H1 (cell line): Measurements from ENCODE around the gene C1QTNF1. TPM values are rescaled to one million over a fixed set of nuclear protein-coding genes. Genes with fewer than 3 reads are reported as not detected.

Experiments used
- CTCF ChIA-PET: fragments of 300-600 bp; sonication (Branson Sonifier 250); formaldehyde crosslinking; loops from one replicate; lab custom pipeline; 2021; ENCODE audit not compliant: partially characterized antibody; lab: Charles Lee
- POLR2A ChIA-PET: fragments of 300-600 bp; sonication (Branson Sonifier 250); formaldehyde crosslinking; loops from one replicate; lab custom pipeline; 2021; ENCODE audit warnings: inconsistent platforms; ENCODE audit not compliant: partially characterized antibody; lab: Charles Lee
- DNase-seq, 2 experiments: peaks; one replicate each; pipeline versions ENCODE4 v3.0.0 to v3.0.0-alpha.2; 2010 to 2022; ENCODE audit warnings: low spot score in 2 of 2, low read depth in 1 of 2, mixed read lengths in 1 of 2
- FAIRE-seq: peaks from 2 replicates; lab custom pipeline; 2011; peaks lifted over from hg19 to GRCh38; lab: Jason Lieb, UNC
- H2AFZ ChIP-seq: 2 replicates; pipeline ENCODE4 v1.8.1; 2012; ENCODE audit warnings: low read length, inconsistent platforms
- H2AK5ac ChIP-seq: 2 replicates; pipeline ENCODE4 v1.6.1; 2013; ENCODE audit warnings: low read depth, low read length
- H2BK120ac ChIP-seq: replicated peaks from 2 replicates; pipeline ENCODE3; 2013; ENCODE audit warnings: low read depth, low read length, inconsistent platforms
- H2BK12ac ChIP-seq: 2 replicates; pipeline ENCODE4 v1.6.1; 2013; ENCODE audit warnings: low read depth, low read length
- H2BK15ac ChIP-seq: 2 replicates; pipeline ENCODE4 v1.6.1; 2013; ENCODE audit warnings: low read length
- H2BK20ac ChIP-seq: 2 replicates; pipeline ENCODE4 v1.6.1; 2013; ENCODE audit warnings: low read length
- H2BK5ac ChIP-seq: 2 replicates; pipeline ENCODE4 v1.6.1; 2013; ENCODE audit warnings: low read depth, low read length
- H3K14ac ChIP-seq: 2 replicates; pipeline ENCODE4 v1.6.1; 2013; ENCODE audit warnings: inconsistent platforms; ENCODE audit not compliant: insufficient read length
- H3K18ac ChIP-seq: 2 replicates; pipeline ENCODE4 v1.6.1; 2013; ENCODE audit warnings: low read length; ENCODE audit errors: extremely low read depth
- H3K23ac ChIP-seq: 2 replicates; pipeline ENCODE4 v1.6.1; 2013; ENCODE audit warnings: inconsistent platforms; ENCODE audit not compliant: insufficient read length
- H3K23me2 ChIP-seq: 2 replicates; pipeline ENCODE4 v1.6.1; 2013; ENCODE audit warnings: low read depth, low read length
- H3K27ac ChIP-seq: 2 replicates; pipeline ENCODE4 v1.6.1; 2011; ENCODE audit warnings: low read depth, low read length, inconsistent platforms
- H3K27me3 ChIP-seq, 4 experiments: replicated peaks in 1 of 4; 1 replicate in 1 of 4; 2 replicates in 3 of 4; pipeline versions ENCODE4 v1.6.1 to v1.8.1; 2011 to 2013; ENCODE audit warnings: low read length in 3 of 4, mild to moderate bottlenecking in 3 of 4, inconsistent platforms in 2 of 4, mixed read lengths in 2 of 4, moderate library complexity in 1 of 4; ENCODE audit not compliant: control insufficient read depth in 3 of 4, insufficient read depth in 3 of 4; ENCODE audit errors: extremely low read depth in 1 of 4
- H3K36me3 ChIP-seq, 4 experiments: 2 replicates each; pipeline versions ENCODE4 v1.6.1 to v1.8.1; 2011 to 2013; ENCODE audit warnings: mild to moderate bottlenecking in 4 of 4, low read length in 3 of 4, moderate library complexity in 2 of 4, control low read depth in 1 of 4, inconsistent platforms in 1 of 4; ENCODE audit not compliant: insufficient read depth in 4 of 4, control insufficient read depth in 2 of 4
- H3K4ac ChIP-seq: replicated peaks from 2 replicates; pipeline ENCODE3; 2013; ENCODE audit warnings: low read length, low read depth, mixed read lengths, inconsistent platforms; ENCODE audit not compliant: insufficient read length
- H3K4me1 ChIP-seq, 4 experiments: replicated peaks in 1 of 4; 1 replicate in 1 of 4; 2 replicates in 3 of 4; pipeline versions ENCODE4 v1.6.1 to v1.8.1; 2011 to 2013; ENCODE audit warnings: low read length in 3 of 4, inconsistent platforms in 2 of 4, mixed read lengths in 1 of 4; ENCODE audit not compliant: insufficient read depth in 4 of 4, control insufficient read depth in 3 of 4
- H3K4me2 ChIP-seq, 2 experiments: 2 replicates each; pipeline versions ENCODE4 v1.6.1 to v1.8.1; 2011 to 2013; ENCODE audit warnings: low read depth in 2 of 2, low read length in 2 of 2, control low read depth in 1 of 2, inconsistent platforms in 1 of 2, mild to moderate bottlenecking in 1 of 2; ENCODE audit not compliant: insufficient read depth in 1 of 2
- H3K4me3 ChIP-seq, 4 experiments: fragments of 200-600, 300-600 bp in 1 of 4; sonication (generic), shearing (Covaris generic), sonication (Bioruptor Twin) in 1 of 4; 2 replicates each; pipeline versions ENCODE4 v1.5.1 to v1.8.1; 2011 to 2016; ENCODE audit warnings: low read length in 4 of 4, low read depth in 3 of 4, control low read depth in 2 of 4, inconsistent platforms in 2 of 4, mild to moderate bottlenecking in 2 of 4, mixed read lengths in 1 of 4, moderate library complexity in 1 of 4; ENCODE audit not compliant: insufficient read depth in 2 of 4; ENCODE audit errors: extremely low read depth in 1 of 4
- H3K56ac ChIP-seq: replicated peaks from 2 replicates; pipeline ENCODE3; 2013; ENCODE audit warnings: low read depth, mild to moderate bottlenecking, mixed read lengths, low read length, inconsistent platforms; ENCODE audit not compliant: insufficient read length
- H3K79me1 ChIP-seq: 2 replicates; pipeline ENCODE4 v1.6.1; 2013; ENCODE audit warnings: low read depth, low read length, control low read depth
- H3K79me2 ChIP-seq, 2 experiments: 2 replicates each; pipeline versions ENCODE4 v1.6.1 to v1.8.1; 2012 to 2013; ENCODE audit warnings: low read length in 2 of 2, mild to moderate bottlenecking in 2 of 2, inconsistent platforms in 1 of 2; ENCODE audit not compliant: insufficient read depth in 2 of 2, control insufficient read depth in 1 of 2
- H3K9ac ChIP-seq, 4 experiments: replicated peaks in 1 of 4; 1 replicate in 1 of 4; 2 replicates in 3 of 4; pipeline versions ENCODE4 v1.6.1 to v1.8.1; 2011 to 2013; ENCODE audit warnings: low read depth in 3 of 4, low read length in 3 of 4, control low read depth in 2 of 4, mild to moderate bottlenecking in 2 of 4, moderate library complexity in 2 of 4, inconsistent platforms in 1 of 4; ENCODE audit errors: extremely low read depth in 1 of 4
- H3K9me3 ChIP-seq, 2 experiments: 2 replicates each; pipeline versions ENCODE4 v1.6.1 to v1.8.1; 2012 to 2013; ENCODE audit warnings: mild to moderate bottlenecking in 2 of 2, moderate library complexity in 2 of 2, control low read depth in 1 of 2, inconsistent platforms in 1 of 2, low read depth in 1 of 2, low read length in 1 of 2, mixed read lengths in 1 of 2; ENCODE audit not compliant: insufficient read depth in 2 of 2
- H4K20me1 ChIP-seq, 2 experiments: replicated peaks in 1 of 2; 2 replicates each; pipeline versions ENCODE3 to v1.8.1; 2011 to 2013; ENCODE audit warnings: inconsistent platforms in 2 of 2, low read length in 2 of 2, mild to moderate bottlenecking in 1 of 2; ENCODE audit not compliant: insufficient read depth in 2 of 2, control insufficient read depth in 1 of 2
- H4K5ac ChIP-seq: 2 replicates; pipeline ENCODE4 v1.6.1; 2013; ENCODE audit warnings: low read length, low read depth, mixed read lengths, inconsistent platforms; ENCODE audit not compliant: insufficient read length
- H4K8ac ChIP-seq: 2 replicates; pipeline ENCODE4 v1.8.0; 2013; ENCODE audit warnings: mild to moderate bottlenecking, moderate library complexity, low read length, inconsistent platforms; ENCODE audit not compliant: insufficient read depth; ENCODE audit errors: extremely low read depth
- H4K91ac ChIP-seq: replicated peaks from 2 replicates; pipeline ENCODE3; 2013; ENCODE audit warnings: low read length, mixed read lengths, inconsistent platforms; ENCODE audit not compliant: insufficient read length
- EZH2 ChIP-seq: fragments of 200-600 bp; sonication (generic); IDR thresholded peaks from 2 replicates; pipeline ENCODE4 v1.7.1; 2012; ENCODE audit warnings: low read depth, mild to moderate bottlenecking, moderate library complexity, low read length, inconsistent platforms; ENCODE audit not compliant: severe bottlenecking
- KDM5A ChIP-seq: fragments of 200-600 bp; IDR thresholded peaks from 2 replicates; pipeline ENCODE4 v1.7.1; 2012; ENCODE audit warnings: mild to moderate bottlenecking, low read length, inconsistent platforms, mixed read lengths
- MAFK ChIP-seq: IDR thresholded peaks from 2 replicates; pipeline ENCODE4 v1.6.1; 2012; ENCODE audit warnings: low read depth, mild to moderate bottlenecking, improper control_type of control experiment, low read length
- POLR2AphosphoS5 ChIP-seq: IDR thresholded peaks from 2 replicates; pipeline ENCODE4 v1.6.1; 2011; ENCODE audit warnings: low read depth, low read length
- SAP30 ChIP-seq: fragments of 300-600 bp; sonication (generic); IDR thresholded peaks from 2 replicates; pipeline ENCODE4 v1.7.1; 2012; ENCODE audit warnings: low read length, moderate library complexity, mild to moderate bottlenecking, inconsistent platforms; ENCODE audit not compliant: insufficient read depth, insufficient replicate concordance
- TBP ChIP-seq: IDR thresholded peaks from 2 replicates; pipeline ENCODE4 v1.6.1; 2011; ENCODE audit warnings: low read depth, low read length, improper control_type of control experiment
- YY1 ChIP-seq: IDR thresholded peaks from 2 replicates; pipeline ENCODE4 v1.6.1; 2011; ENCODE audit warnings: low read depth, mild to moderate bottlenecking, low read length
- WGBS, 2 experiments: shearing (Covaris generic) in 1 of 2; methylation state at CpG; one replicate each; pipeline versions ENCODE4 v1.1.6 to v1.1.7; 2013 to 2015; ENCODE audit warnings: low lambda C conversion rate in 2 of 2, mixed read lengths in 2 of 2, inconsistent platforms in 1 of 2, low coverage in 1 of 2, missing lambda C conversion rate in 1 of 2; ENCODE audit not compliant: insufficient replicate concordance in 2 of 2, insufficient coverage in 1 of 2, insufficient read length in 1 of 2; ENCODE audit errors: extremely low coverage in 1 of 2, missing lambda C conversion rate in 1 of 2; 5-methylcytosine and 5-hydroxymethylcytosine counted together
- polyA plus RNA-seq, 7 experiments: library from polyadenylated mRNA; depleted of rRNA in 3 of 7; stranded (reverse) in 5 of 7; unstranded in 2 of 7; fragments of >200 nt in 5 of 7; fragments of 200-250 nt in 2 of 7; gene quantifications; 1 replicate in 5 of 7; 2 replicates in 1 of 7; 4 replicates in 1 of 7; pipeline versions ENCODE4 v1.2.1 to v1.2.3, GENCODE V29; 2011 to 2013; ENCODE audit warnings: missing spikeins in 2 of 7, mixed read lengths in 2 of 7
- total RNA-seq: library from RNA; stranded (reverse); fragmentation: NEBNext Ultra II Directional; extraction: Animal tissue kit (Norgen Biotek cat#: 25700); gene quantifications from 2 replicates; pipeline ENCODE4 v1.2.1, GENCODE V29; 2021
- TF ChIP-seq, protein P1 (sequence below): IDR thresholded peaks from 2 replicates; pipeline ENCODE4 v1.6.1; 2012; ENCODE audit warnings: inconsistent platforms

The C1QTNF1 gene
- total and polyA plus RNA-seq, 2 of the 8 experiments (the other 6 are each of a cell fraction or from before 2014, with no cell fraction given), result 1.5 to 2.5 TPM

DNA sequence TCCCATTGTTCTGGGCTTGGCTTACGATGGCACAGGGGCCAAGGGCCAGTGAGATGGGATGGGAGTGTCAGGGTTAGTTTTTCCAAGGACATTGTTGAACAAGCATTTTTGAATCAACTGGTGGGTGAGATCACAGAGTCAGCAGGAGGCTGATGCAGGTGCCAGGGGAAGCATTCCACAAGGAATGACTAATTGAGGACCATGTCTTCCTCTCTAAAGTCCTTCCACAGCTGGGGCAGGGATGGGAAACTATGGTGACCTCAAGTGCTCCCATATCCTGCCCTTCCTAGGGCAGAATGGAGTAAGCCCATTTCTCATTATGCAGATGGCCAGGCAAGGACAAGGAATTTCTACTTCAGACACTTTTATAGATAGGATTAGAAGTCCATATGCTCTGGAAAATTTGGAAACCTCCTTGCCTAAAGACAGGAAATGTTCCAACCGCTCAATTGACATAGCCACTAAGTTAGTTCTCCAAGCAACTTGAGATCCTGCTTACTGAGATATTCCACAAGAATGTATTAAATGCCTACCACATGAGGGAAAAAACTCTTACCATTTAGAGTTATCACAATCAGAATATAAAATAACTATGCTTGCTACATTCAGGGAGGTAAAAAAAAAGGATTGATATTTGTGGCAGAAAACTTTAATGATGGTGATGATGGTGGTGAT, 29.4 kb downstream of the C1QTNF1 start:
- H3K79me2 ChIP-seq, result no peaks in the 10 kb centered on the region
- H3K4ac ChIP-seq, result no peak overlapping the region
- no peak for DNase-seq
- H3K4me2 ChIP-seq, result no peak overlapping the region
- no peaks in the 10 kb centered on the region for H3K4me1 ChIP-seq
- H3K27me3 ChIP-seq, result no peaks in the 10 kb centered on the region; a peak in 4 of 7 replicates
- H3K9me3 ChIP-seq, result peaks cover 0 to 8% of the 10 kb centered on the region in 2 experiments; a peak in 3 of 4 replicates
- no peak overlapping the region for H4K8ac ChIP-seq
- H3K36me3 ChIP-seq, result no peaks in the 10 kb centered on the region
- H2AK5ac ChIP-seq, result no peak overlapping the region
- no peak for FAIRE-seq
- no peak overlapping the region for H3K4me3 ChIP-seq
- no peak overlapping the region for H2BK12ac ChIP-seq
- H4K91ac ChIP-seq, result no peak overlapping the region
- H3K23ac ChIP-seq, result no peak overlapping the region
- no peaks in the 10 kb centered on the region for H3K79me1 ChIP-seq
- no peak overlapping the region for H2BK20ac ChIP-seq
- no peak overlapping the region for H2BK120ac ChIP-seq
- ChIA-PET POLR2A (no interaction called here), CTCF (interaction anchor here (0.7 to 2.1 kb wide), 4 partner anchors 8 to 1234 kb away, joined by 3 to 9 read pairs (median 4); no protein-coding TSS in a partner anchor)
- no peak overlapping the region for H3K9ac ChIP-seq
- TF ChIP-seq SAP30 (no peak), YY1 (no peak), TBP (no peak), POLR2AphosphoS5 (no peak), KDM5A (no peak), MAFK (no peak), EZH2 (no peak)
- TF ChIP-seq, protein P1, sequence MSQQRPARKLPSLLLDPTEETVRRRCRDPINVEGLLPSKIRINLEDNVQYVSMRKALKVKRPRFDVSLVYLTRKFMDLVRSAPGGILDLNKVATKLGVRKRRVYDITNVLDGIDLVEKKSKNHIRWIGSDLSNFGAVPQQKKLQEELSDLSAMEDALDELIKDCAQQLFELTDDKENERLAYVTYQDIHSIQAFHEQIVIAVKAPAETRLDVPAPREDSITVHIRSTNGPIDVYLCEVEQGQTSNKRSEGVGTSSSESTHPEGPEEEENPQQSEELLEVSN, result no peak
- no peak overlapping the region for H2BK5ac ChIP-seq
- no peak overlapping the region for H4K5ac ChIP-seq
- H3K56ac ChIP-seq, result no peak overlapping the region
- H3K23me2 ChIP-seq, result no peaks in the 10 kb centered on the region
- no peak overlapping the region for H3K18ac ChIP-seq
- H2BK15ac ChIP-seq, result no peak overlapping the region
- no peak overlapping the region for H3K27ac ChIP-seq
- H2AFZ ChIP-seq, result no peak overlapping the region
- H4K20me1 ChIP-seq, result no peaks in the 10 kb centered on the region
- no peak overlapping the region for H3K14ac ChIP-seq
- WGBS, 2 experiments, result 92% methylated on average over 2 of the region's 2 CpGs; no CpG with 5 or more reads in 1 of the 2 experiments
